HepG2 (cell line): Measurements from ENCODE around the gene S100A16. TPM values are rescaled to one million over a fixed set of nuclear protein-coding genes. Genes with fewer than 3 reads are reported as not detected.
A peak's percentile ranks its signal among the peaks of the same experiment; 100 is the strongest.

Experiments
- DNMT1 ChIP-seq: sonication (generic); formaldehyde crosslinking; IDR thresholded peaks from 2 replicates; pipeline ENCODE4 v1.5.1; 2020; ENCODE audit warnings: mild to moderate bottlenecking, missing genetic modification reagents
- HHEX ChIP-seq: IDR thresholded peaks from 2 replicates; pipeline ENCODE4 v1.6.1; 2016; ENCODE audit warnings: control low read depth
- JUNB ChIP-seq: sonication (generic); formaldehyde crosslinking; IDR thresholded peaks from 2 replicates; pipeline ENCODE4 v1.8.0; 2022; ENCODE audit warnings: missing genetic modification reagents, mild to moderate bottlenecking, borderline replicate concordance
- KAT7 ChIP-seq: IDR thresholded peaks from 2 replicates; pipeline ENCODE4 v1.6.1; 2018; ENCODE audit warnings: borderline replicate concordance, missing compliant biosample characterization
- MXI1 ChIP-seq: IDR thresholded peaks from 3 replicates; pipeline ENCODE4 v1.6.1; 2012; ENCODE audit warnings: low read depth, low read length, inconsistent platforms, borderline replicate concordance
- NFRKB ChIP-seq: fragments of 450-650 bp; IDR thresholded peaks from 2 replicates; pipeline ENCODE4 v1.6.1; 2017
- NONO ChIP-seq, 2 experiments: fragments of 450-650 bp in 1 of 2; sonication (generic) in 1 of 2; formaldehyde crosslinking in 1 of 2; IDR thresholded peaks in 1 of 2; conservative IDR thresholded peaks in 1 of 2; 2 replicates each; pipeline versions ENCODE4 v1.6.1 to v1.8.0; 2017 to 2022; ENCODE audit warnings: mild to moderate bottlenecking in 1 of 2, missing genetic modification reagents in 1 of 2, moderate library complexity in 1 of 2
- SNRNP70 ChIP-seq: fragments of 200-400 bp; formaldehyde crosslinking; IDR thresholded peaks from 2 replicates; pipeline ENCODE4 v1.6.1; 2017; ENCODE audit warnings: mild to moderate bottlenecking, low read depth, low read length, moderate library complexity
- SP1 ChIP-seq, 2 experiments: fragments of 450-650 bp in 1 of 2; sonication (generic) in 1 of 2; formaldehyde crosslinking in 1 of 2; IDR thresholded peaks; 2 replicates each; pipeline versions ENCODE4 v1.4.0 to v1.6.1; 2016 to 2020; ENCODE audit warnings: missing genetic modification reagents in 1 of 2
- TOE1 ChIP-seq: sonication (generic); formaldehyde crosslinking; IDR thresholded peaks from 2 replicates; pipeline ENCODE4 v1.4.0; 2020; ENCODE audit warnings: mild to moderate bottlenecking, missing genetic modification reagents
- ZNF619 ChIP-seq: sonication (generic); formaldehyde crosslinking; IDR thresholded peaks from 2 replicates; pipeline ENCODE4 v1.4.0; 2020; ENCODE audit warnings: mild to moderate bottlenecking, missing genetic modification reagents
- ZZZ3 ChIP-seq: sonication (generic); formaldehyde crosslinking; IDR thresholded peaks from 2 replicates; pipeline ENCODE4 v1.4.0; 2020; ENCODE audit warnings: missing genetic modification reagents, mild to moderate bottlenecking, borderline replicate concordance
- polyA plus RNA-seq, 8 experiments: library from polyadenylated mRNA; depleted of rRNA in 3 of 8; stranded (reverse) in 7 of 8; unstranded in 1 of 8; fragments of >200 nt; fragmentation: Illumina TruSeq in 4 of 8; extraction: Trizol in 4 of 8; gene quantifications; 2 replicates each; pipeline versions ENCODE4 v1.2.1 to v1.2.3, GENCODE V29; 2011 to 2016; ENCODE audit warnings: low read depth in 4 of 8, missing spikeins in 1 of 8, mixed read lengths in 1 of 8; ENCODE audit not compliant: insufficient read depth in 1 of 8
- total RNA-seq, 5 experiments: library from RNA; depleted of rRNA; stranded (reverse); fragments of >200 nt; fragmentation: Illumina TruSeq; extraction: Trizol; gene quantifications; 2 replicates each; pipeline ENCODE4 v1.2.3, GENCODE V29; 2016; ENCODE audit warnings: low read depth in 1 of 5
- TF ChIP-seq, protein P1 (sequence below): sonication (generic); formaldehyde crosslinking; IDR thresholded peaks from 2 replicates; pipeline ENCODE4 v1.4.0; 2020; ENCODE audit warnings: missing genetic modification reagents
- TF ChIP-seq, protein P2 (sequence below): IDR thresholded peaks from 2 replicates; pipeline ENCODE4 v1.6.1; 2016; ENCODE audit warnings: low read depth, borderline replicate concordance
- TF ChIP-seq, protein P3 (sequence below): sonication (generic); formaldehyde crosslinking; IDR thresholded peaks from 2 replicates; pipeline ENCODE4 v1.5.0; 2020; ENCODE audit warnings: missing genetic modification reagents
- TF ChIP-seq, protein P4 (sequence below): sonication (generic); formaldehyde crosslinking; IDR thresholded peaks from 2 replicates; pipeline ENCODE4 v1.4.0; 2020; ENCODE audit warnings: missing genetic modification reagents
- TF ChIP-seq, protein P5 (sequence below): sonication (generic); formaldehyde crosslinking; IDR thresholded peaks from 2 replicates; pipeline ENCODE4 v1.5.1; 2020; ENCODE audit warnings: missing genetic modification reagents, mild to moderate bottlenecking, borderline replicate concordance
- TF ChIP-seq, protein P6 (sequence below): IDR thresholded peaks from 2 replicates; pipeline ENCODE4 v1.6.1; 2018; ENCODE audit warnings: missing genetic modification reagents

Gene S100A16
- total and polyA plus RNA-seq, 2 of the 13 experiments (the other 11 are each of a cell fraction or from before 2014, with no cell fraction given), result 46.0 to 195 TPM

DNA sequence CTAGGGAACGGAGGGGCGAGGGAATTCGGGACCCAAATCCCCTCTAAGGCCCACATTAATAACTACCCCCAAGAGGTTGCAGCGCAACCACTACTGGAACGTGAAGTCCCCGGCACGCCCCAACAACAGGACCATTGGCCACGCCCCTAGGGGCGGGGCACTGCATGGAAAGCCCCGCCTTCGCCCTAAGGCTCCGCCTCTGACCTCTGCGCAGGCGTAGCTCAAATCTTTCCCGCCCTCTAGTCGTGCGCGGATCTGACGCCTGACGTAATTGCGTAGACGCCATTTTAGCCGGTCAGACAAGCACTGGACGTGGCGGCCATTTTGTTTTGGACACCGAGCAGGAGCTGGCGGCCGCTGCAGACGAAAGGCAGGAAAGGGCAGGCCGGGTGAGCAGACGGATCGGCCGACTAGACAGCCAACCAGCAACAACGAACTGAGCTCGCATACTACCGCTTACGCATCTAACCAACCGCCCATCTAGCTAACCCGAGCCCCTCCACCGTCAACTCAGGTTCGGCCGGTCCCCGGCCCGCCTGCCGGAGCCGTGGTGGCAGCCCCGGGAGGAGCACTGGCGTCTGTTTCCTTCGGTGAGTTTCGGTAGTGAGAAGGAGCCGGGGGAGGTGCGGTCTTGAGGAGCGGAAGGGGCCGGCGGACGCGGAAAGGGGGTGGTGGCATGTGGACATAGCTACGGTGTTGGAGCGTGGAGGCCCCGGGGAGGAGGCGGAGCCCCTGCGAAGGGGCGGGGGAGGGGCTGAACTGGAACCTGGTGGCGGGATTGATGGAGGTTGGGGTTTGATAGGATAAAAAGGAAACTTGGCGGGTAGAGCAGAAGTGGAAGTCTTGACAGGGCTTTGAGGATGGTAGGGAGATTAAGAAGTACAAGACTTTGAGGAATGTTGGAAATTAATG is 21.1 kb upstream of the S100A16 start, which contains the start of gene CHTOP (continued):
- TF ChIP-seq MXI1 (peak; percentile 74; the same call in 1 of the 3 replicates), TOE1 (CRISPR knock-in tag) (0 out of 2 replicates have a peak, but pooled peaks have one; percentile 7), NONO (IDR thresholded peaks at IDR 0.05) (no peak), NONO (CRISPR knock-in tag; conservative IDR thresholded peaks at IDR 0.05) (peak; percentile 88), JUNB (CRISPR knock-in tag) (no peak), HHEX (CRISPR knock-in tag) (no peak), ZZZ3 (CRISPR knock-in tag) (0 out of 2 replicates have a peak, but pooled peaks have one; percentile 28), SNRNP70 (no peak), SP1 (IDR thresholded peaks at IDR 0.05) (no peak), SP1 (CRISPR knock-in tag; IDR thresholded peaks at IDR 0.05) (peak; percentile 73), DNMT1 (no peak), KAT7 (CRISPR knock-in tag) (no peak; the same call in 1 of the 2 replicates), ZNF619 (CRISPR knock-in tag) (peak; percentile 69; the same call in 1 of the 2 replicates), NFRKB (peak; percentile 89)
- TF ChIP-seq, protein P1, sequence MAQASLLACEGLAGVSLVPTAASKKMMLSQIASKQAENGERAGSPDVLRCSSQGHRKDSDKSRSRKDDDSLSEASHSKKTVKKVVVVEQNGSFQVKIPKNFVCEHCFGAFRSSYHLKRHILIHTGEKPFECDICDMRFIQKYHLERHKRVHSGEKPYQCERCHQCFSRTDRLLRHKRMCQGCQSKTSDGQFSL, result 0 out of 2 replicates have a peak, but pooled peaks have one; percentile 74
- TF ChIP-seq, protein P2, sequence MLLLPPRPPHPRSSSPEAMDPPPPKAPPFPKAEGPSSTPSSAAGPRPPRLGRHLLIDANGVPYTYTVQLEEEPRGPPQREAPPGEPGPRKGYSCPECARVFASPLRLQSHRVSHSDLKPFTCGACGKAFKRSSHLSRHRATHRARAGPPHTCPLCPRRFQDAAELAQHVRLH (CRISPR knock-in tag), result peak; percentile 84
- TF ChIP-seq, protein P3, sequence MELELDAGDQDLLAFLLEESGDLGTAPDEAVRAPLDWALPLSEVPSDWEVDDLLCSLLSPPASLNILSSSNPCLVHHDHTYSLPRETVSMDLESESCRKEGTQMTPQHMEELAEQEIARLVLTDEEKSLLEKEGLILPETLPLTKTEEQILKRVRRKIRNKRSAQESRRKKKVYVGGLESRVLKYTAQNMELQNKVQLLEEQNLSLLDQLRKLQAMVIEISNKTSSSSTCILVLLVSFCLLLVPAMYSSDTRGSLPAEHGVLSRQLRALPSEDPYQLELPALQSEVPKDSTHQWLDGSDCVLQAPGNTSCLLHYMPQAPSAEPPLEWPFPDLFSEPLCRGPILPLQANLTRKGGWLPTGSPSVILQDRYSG (CRISPR knock-in tag), result 0 out of 2 replicates have a peak, but pooled peaks have one; percentile 81
- TF ChIP-seq, protein P4, sequence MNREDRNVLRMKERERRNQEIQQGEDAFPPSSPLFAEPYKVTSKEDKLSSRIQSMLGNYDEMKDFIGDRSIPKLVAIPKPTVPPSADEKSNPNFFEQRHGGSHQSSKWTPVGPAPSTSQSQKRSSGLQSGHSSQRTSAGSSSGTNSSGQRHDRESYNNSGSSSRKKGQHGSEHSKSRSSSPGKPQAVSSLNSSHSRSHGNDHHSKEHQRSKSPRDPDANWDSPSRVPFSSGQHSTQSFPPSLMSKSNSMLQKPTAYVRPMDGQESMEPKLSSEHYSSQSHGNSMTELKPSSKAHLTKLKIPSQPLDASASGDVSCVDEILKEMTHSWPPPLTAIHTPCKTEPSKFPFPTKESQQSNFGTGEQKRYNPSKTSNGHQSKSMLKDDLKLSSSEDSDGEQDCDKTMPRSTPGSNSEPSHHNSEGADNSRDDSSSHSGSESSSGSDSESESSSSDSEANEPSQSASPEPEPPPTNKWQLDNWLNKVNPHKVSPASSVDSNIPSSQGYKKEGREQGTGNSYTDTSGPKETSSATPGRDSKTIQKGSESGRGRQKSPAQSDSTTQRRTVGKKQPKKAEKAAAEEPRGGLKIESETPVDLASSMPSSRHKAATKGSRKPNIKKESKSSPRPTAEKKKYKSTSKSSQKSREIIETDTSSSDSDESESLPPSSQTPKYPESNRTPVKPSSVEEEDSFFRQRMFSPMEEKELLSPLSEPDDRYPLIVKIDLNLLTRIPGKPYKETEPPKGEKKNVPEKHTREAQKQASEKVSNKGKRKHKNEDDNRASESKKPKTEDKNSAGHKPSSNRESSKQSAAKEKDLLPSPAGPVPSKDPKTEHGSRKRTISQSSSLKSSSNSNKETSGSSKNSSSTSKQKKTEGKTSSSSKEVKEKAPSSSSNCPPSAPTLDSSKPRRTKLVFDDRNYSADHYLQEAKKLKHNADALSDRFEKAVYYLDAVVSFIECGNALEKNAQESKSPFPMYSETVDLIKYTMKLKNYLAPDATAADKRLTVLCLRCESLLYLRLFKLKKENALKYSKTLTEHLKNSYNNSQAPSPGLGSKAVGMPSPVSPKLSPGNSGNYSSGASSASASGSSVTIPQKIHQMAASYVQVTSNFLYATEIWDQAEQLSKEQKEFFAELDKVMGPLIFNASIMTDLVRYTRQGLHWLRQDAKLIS (CRISPR knock-in tag), result no peak
- TF ChIP-seq, protein P5, sequence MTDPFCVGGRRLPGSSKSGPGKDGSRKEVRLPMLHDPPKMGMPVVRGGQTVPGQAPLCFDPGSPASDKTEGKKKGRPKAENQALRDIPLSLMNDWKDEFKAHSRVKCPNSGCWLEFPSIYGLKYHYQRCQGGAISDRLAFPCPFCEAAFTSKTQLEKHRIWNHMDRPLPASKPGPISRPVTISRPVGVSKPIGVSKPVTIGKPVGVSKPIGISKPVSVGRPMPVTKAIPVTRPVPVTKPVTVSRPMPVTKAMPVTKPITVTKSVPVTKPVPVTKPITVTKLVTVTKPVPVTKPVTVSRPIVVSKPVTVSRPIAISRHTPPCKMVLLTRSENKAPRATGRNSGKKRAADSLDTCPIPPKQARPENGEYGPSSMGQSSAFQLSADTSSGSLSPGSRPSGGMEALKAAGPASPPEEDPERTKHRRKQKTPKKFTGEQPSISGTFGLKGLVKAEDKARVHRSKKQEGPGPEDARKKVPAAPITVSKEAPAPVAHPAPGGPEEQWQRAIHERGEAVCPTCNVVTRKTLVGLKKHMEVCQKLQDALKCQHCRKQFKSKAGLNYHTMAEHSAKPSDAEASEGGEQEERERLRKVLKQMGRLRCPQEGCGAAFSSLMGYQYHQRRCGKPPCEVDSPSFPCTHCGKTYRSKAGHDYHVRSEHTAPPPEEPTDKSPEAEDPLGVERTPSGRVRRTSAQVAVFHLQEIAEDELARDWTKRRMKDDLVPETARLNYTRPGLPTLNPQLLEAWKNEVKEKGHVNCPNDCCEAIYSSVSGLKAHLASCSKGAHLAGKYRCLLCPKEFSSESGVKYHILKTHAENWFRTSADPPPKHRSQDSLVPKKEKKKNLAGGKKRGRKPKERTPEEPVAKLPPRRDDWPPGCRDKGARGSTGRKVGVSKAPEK, result 0 out of 2 replicates have a peak, but pooled peaks have one; percentile 27
- TF ChIP-seq, protein P6, sequence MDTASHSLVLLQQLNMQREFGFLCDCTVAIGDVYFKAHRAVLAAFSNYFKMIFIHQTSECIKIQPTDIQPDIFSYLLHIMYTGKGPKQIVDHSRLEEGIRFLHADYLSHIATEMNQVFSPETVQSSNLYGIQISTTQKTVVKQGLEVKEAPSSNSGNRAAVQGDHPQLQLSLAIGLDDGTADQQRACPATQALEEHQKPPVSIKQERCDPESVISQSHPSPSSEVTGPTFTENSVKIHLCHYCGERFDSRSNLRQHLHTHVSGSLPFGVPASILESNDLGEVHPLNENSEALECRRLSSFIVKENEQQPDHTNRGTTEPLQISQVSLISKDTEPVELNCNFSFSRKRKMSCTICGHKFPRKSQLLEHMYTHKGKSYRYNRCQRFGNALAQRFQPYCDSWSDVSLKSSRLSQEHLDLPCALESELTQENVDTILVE (CRISPR knock-in tag), result peak; percentile 63; the same call in 1 of the 2 replicates
